GM12878 (cell line): Measurements from ENCODE around the gene SVOP. TPM values are rescaled to one million over a fixed set of nuclear protein-coding genes. Genes with fewer than 3 reads are reported as not detected.

Experiments
- ATAC-seq: fragments of 200-7000 bp; cut with Tn5 transposase; 3 replicates; pipeline ENCODE4 v1.9.1; 2020; ENCODE audit warnings: mild to moderate bottlenecking, moderate library complexity
- BruUV-seq: library from RNA; stranded (reverse); fragments of 400-500 nt; replicated peaks from 2 replicates; lab custom pipeline; 2021; lab: Mats Ljungman, UMichigan
- CTCF ChIA-PET: fragments of 300-600 bp; sonication (Branson Sonifier 250); formaldehyde crosslinking; extraction: SDS; loops from one replicate; lab custom pipeline; 2021; ENCODE audit warnings: inconsistent platforms; lab: Yijun Ruan, JAX
- POLR2A ChIA-PET: fragments of 350-600 bp; formaldehyde crosslinking; extraction: SDS; loops from one replicate; lab custom pipeline; 2021; ENCODE audit warnings: inconsistent platforms; lab: Charles Lee
- RAD21 ChIA-PET: fragments of 300-600 bp; sonication (Branson Sonifier 250); formaldehyde crosslinking; loops from one replicate; lab custom pipeline; 2023; ENCODE audit warnings: antibody characterized with exemption; ENCODE audit not compliant: unreplicated experiment; lab: Charles Lee
- SMC1A ChIA-PET: fragments of 300-600 bp; sonication (Branson Sonifier 250); formaldehyde crosslinking; loops from one replicate; lab custom pipeline; 2023; ENCODE audit not compliant: unreplicated experiment, uncharacterized antibody; lab: Charles Lee
- DNase-seq: peaks from one replicate; pipeline ENCODE4 v3.0.0-alpha.2; 2011; ENCODE audit warnings: low read depth, low spot score
- FAIRE-seq: peaks from 3 replicates; lab custom pipeline; 2011; peaks lifted over from hg19 to GRCh38; lab: Jason Lieb, UNC
- H2AFZ ChIP-seq: 2 replicates; pipeline ENCODE4 v1.6.0; 2011; ENCODE audit warnings: low read depth, low read length, control low read depth; ENCODE audit not compliant: control insufficient read depth
- H3K27ac ChIP-seq: 2 replicates; pipeline ENCODE4 v1.5.1; 2011; ENCODE audit warnings: control low read depth; ENCODE audit not compliant: control insufficient read depth, insufficient read depth
- H3K27me3 ChIP-seq, 2 experiments: replicated peaks in 1 of 2; 2 replicates each; pipeline versions ENCODE4 v1.6.0 to v1.6.1; 2011; ENCODE audit warnings: low read length in 1 of 2; ENCODE audit not compliant: control insufficient read depth in 2 of 2, insufficient read depth in 2 of 2
- H3K36me3 ChIP-seq, 2 experiments: 2 replicates each; pipeline ENCODE4 v1.5.1; 2011; ENCODE audit warnings: low read length in 1 of 2; ENCODE audit not compliant: control insufficient read depth in 2 of 2, insufficient read depth in 2 of 2
- H3K4me1 ChIP-seq: 2 replicates; pipeline ENCODE4 v1.6.1; 2011; ENCODE audit warnings: mild to moderate bottlenecking, low read length, moderate library complexity, mixed read lengths; ENCODE audit not compliant: control insufficient read depth, insufficient read depth
- H3K4me2 ChIP-seq: 2 replicates; pipeline ENCODE4 v1.6.0; 2011; ENCODE audit warnings: control low read depth; ENCODE audit not compliant: control insufficient read depth, insufficient read depth
- H3K4me3 ChIP-seq: fragments of 200-600 bp; sonication (generic); 2 replicates; pipeline ENCODE4 v1.5.1; 2016
- H3K79me2 ChIP-seq: 2 replicates; pipeline ENCODE4 v1.6.0; 2011; ENCODE audit warnings: low read length; ENCODE audit not compliant: control insufficient read depth, insufficient read depth
- H3K9ac ChIP-seq: 2 replicates; pipeline ENCODE4 v1.8.0; 2011; ENCODE audit warnings: low read length, control low read depth, mixed read lengths; ENCODE audit not compliant: control insufficient read depth, insufficient read depth
- H3K9me3 ChIP-seq: replicated peaks from 3 replicates; pipeline ENCODE4 v1.5.1; 2011; ENCODE audit warnings: mild to moderate bottlenecking, low read length; ENCODE audit not compliant: control insufficient read depth, insufficient read depth
- H4K20me1 ChIP-seq: 2 replicates; pipeline ENCODE4 v1.6.0; 2011; ENCODE audit not compliant: control insufficient read depth, insufficient read depth
- BMI1 ChIP-seq: fragments of 450-650 bp; IDR thresholded peaks from 2 replicates; pipeline ENCODE4 v1.6.1; 2016; ENCODE audit warnings: mild to moderate bottlenecking, moderate library complexity, borderline replicate concordance
- CBX5 ChIP-seq: sonication (generic); IDR thresholded peaks from 2 replicates; pipeline ENCODE4 v1.6.1; 2016; ENCODE audit warnings: low read depth, moderate library complexity, mild to moderate bottlenecking, inconsistent platforms
- DPF2 ChIP-seq: fragments of 450-650 bp; IDR thresholded peaks from 2 replicates; pipeline ENCODE4 v1.6.1; 2017; ENCODE audit warnings: mild to moderate bottlenecking
- MTA3 ChIP-seq: IDR thresholded peaks from 2 replicates; pipeline ENCODE4 v1.6.1; 2012; ENCODE audit warnings: low read length, inconsistent platforms, borderline replicate concordance
- NFXL1 ChIP-seq: fragments of 450-650 bp; IDR thresholded peaks from 2 replicates; pipeline ENCODE4 v1.6.1; 2017; ENCODE audit warnings: antibody characterized with exemption, mild to moderate bottlenecking, borderline replicate concordance
- RAD51 ChIP-seq: fragments of 450-650 bp; IDR thresholded peaks from 2 replicates; pipeline ENCODE4 v1.6.1; 2016; ENCODE audit warnings: moderate library complexity, mild to moderate bottlenecking, inconsistent platforms
- SMAD5 ChIP-seq: IDR thresholded peaks from 2 replicates; pipeline ENCODE4 v1.6.1; 2016; ENCODE audit warnings: antibody characterized with exemption, low read depth
- SMARCA5 ChIP-seq: fragments of 450-650 bp; IDR thresholded peaks from 2 replicates; pipeline ENCODE4 v1.6.1; 2017; ENCODE audit warnings: mild to moderate bottlenecking
- SREBF2 ChIP-seq: IDR thresholded peaks from 2 replicates; pipeline ENCODE4 v1.6.1; 2012; ENCODE audit warnings: mild to moderate bottlenecking, low read length
- STAT3 ChIP-seq: IDR thresholded peaks from 2 replicates; pipeline ENCODE4 v1.6.1; 2011; ENCODE audit warnings: low read depth, low read length, improper control_type of control experiment
- SUZ12 ChIP-seq: fragments of 200-600 bp; sonication (generic); IDR thresholded peaks from one replicate; pipeline ENCODE4 v1.6.1; 2018; ENCODE audit warnings: antibody characterized with exemption, mild to moderate bottlenecking; ENCODE audit not compliant: unreplicated experiment
- TCF3 ChIP-seq: IDR thresholded peaks from 2 replicates; pipeline ENCODE4 v1.6.1; 2012; ENCODE audit warnings: low read depth, mild to moderate bottlenecking, low read length, borderline replicate concordance; ENCODE audit not compliant: insufficient read depth
- ZNF24 ChIP-seq: fragments of 450-650 bp; IDR thresholded peaks from 2 replicates; pipeline ENCODE4 v1.6.1; 2017; ENCODE audit warnings: antibody characterized with exemption, mild to moderate bottlenecking
- WGBS: methylation state at CpG from one replicate; pipeline ENCODE4 v1.1.6; 2016; ENCODE audit warnings: low lambda C conversion rate; ENCODE audit not compliant: insufficient replicate concordance, insufficient coverage; ENCODE audit errors: missing lambda C conversion rate; 5-methylcytosine and 5-hydroxymethylcytosine counted together
- in situ Hi-C: fragments of 300-500 bp; cut with MboI; formaldehyde crosslinking; loops from 9 replicates; pipeline ENCODE4 v1.14.3; 2018; ENCODE audit warnings: mixed read lengths
- intact Hi-C: fragments of 100-400 bp; cut with micrococcal nuclease; formaldehyde crosslinking; loops from one replicate; pipeline ENCODE4 v1.14.2; 2022; ENCODE audit not compliant: unreplicated experiment
- polyA plus RNA-seq, 11 experiments: library from polyadenylated mRNA; depleted of rRNA in 4 of 11; unstranded in 6 of 11; stranded (reverse) in 5 of 11; fragments of >200 nt; fragmentation: Nextera tagmentation in 4 of 11; fragmentation: Illumina TruSeq in 1 of 11; extraction: Ambion mirVana in 4 of 11; extraction: Trizol in 1 of 11; gene quantifications; 1 replicate in 1 of 11; 2 replicates in 10 of 11; pipeline versions ENCODE4 v1.2.1 to v1.2.3, GENCODE V29; 2011 to 2016; ENCODE audit warnings: inconsistent platforms in 2 of 11, missing spikeins in 2 of 11, low read depth in 1 of 11
- total RNA-seq, 4 experiments: library from RNA; depleted of rRNA in 3 of 4; stranded (reverse); fragments of >200 nt in 3 of 4; fragmentation: Illumina TruSeq in 1 of 4; extraction: Trizol in 1 of 4; gene quantifications; 2 replicates each; pipeline versions ENCODE4 v1.2.1 to v1.2.3, GENCODE V29; 2013 to 2021
- TF ChIP-seq, protein P1 (sequence below): IDR thresholded peaks from 2 replicates; pipeline ENCODE4 v1.6.1; 2011; ENCODE audit warnings: borderline replicate concordance, low read depth, mild to moderate bottlenecking, moderate library complexity, low read length; ENCODE audit not compliant: insufficient read depth, poor library complexity, severe bottlenecking
- TF ChIP-seq, protein P2 (sequence below): IDR thresholded peaks from 2 replicates; pipeline ENCODE4 v1.6.1; 2011; ENCODE audit warnings: borderline replicate concordance, low read depth, mild to moderate bottlenecking, moderate library complexity, mixed read lengths, low read length; ENCODE audit not compliant: insufficient read depth; ENCODE audit errors: extremely low read length
- TF ChIP-seq, protein P3 (sequence below): fragments of 450-650 bp; IDR thresholded peaks from 2 replicates; pipeline ENCODE4 v1.6.1; 2014; ENCODE audit warnings: mild to moderate bottlenecking

The SVOP gene
- total and polyA plus RNA-seq, 10 of the 15 experiments (the other 5 are each of a cell fraction or from before 2014, with no cell fraction given): under 0.01 TPM; not detected in 9

DNA sequence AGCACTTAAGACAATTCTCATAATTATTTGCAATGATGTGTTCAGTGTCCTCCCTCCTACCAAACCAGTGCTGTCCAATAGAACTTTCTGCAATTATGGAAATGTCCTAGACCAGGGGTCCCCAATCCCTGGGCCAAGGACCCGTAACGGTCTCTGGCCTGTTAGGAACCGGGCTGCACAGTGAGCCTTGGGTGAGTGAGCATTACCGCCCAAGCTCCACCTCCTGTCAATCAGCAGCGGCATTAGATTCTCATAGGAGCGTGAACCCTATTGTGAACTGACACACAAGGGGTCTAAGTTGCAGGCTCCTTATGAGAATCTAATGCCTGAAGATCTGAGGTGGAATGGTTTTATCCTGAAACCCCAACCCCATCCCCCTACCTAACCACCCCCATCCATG, 3.9 kb downstream of the SVOP start (continued):
- TF ChIP-seq, protein P1, sequence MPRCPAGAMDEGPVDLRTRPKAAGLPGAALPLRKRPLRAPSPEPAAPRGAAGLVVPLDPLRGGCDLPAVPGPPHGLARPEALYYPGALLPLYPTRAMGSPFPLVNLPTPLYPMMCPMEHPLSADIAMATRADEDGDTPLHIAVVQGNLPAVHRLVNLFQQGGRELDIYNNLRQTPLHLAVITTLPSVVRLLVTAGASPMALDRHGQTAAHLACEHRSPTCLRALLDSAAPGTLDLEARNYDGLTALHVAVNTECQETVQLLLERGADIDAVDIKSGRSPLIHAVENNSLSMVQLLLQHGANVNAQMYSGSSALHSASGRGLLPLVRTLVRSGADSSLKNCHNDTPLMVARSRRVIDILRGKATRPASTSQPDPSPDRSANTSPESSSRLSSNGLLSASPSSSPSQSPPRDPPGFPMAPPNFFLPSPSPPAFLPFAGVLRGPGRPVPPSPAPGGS: no peak
- TF ChIP-seq SREBF2: no peak

- 40% methylated on average over 8 of the region's 8 CpGs for WGBS
- intact Hi-C loops: no loop called here
These were observed 4.9 kb downstream of the SVOP start for GRCh38 chr12:109016016-109016415.

More at GRCh38 chr12:109016016-109016415, 4.9 kb downstream of the SVOP start:
- Histone ChIP-seq H3K9me3 (no peaks in the 10 kb centered on the region), H3K4me1 (no peaks in the 10 kb centered on the region), H3K9ac (no peak overlapping the region), H3K27me3 (no peaks in the 10 kb centered on the region; a peak in 1 of 4 replicates), H4K20me1 (no peaks in the 10 kb centered on the region), H3K27ac (no peak overlapping the region), H2AFZ (no peak overlapping the region), H3K79me2 (no peaks in the 10 kb centered on the region), H3K4me2 (no peak overlapping the region), H3K36me3 (no peaks in the 10 kb centered on the region), H3K4me3 (no peak overlapping the region)
- ChIA-PET RAD21 (no interaction called here), SMC1A (no interaction called here), CTCF (no interaction called here), POLR2A (no interaction called here)
- no TSS peak for BruUV-seq
- TF ChIP-seq CBX5: no peak
- no peak for TF ChIP-seq SMAD5
- no peak for TF ChIP-seq BMI1
- TF ChIP-seq, protein P2, sequence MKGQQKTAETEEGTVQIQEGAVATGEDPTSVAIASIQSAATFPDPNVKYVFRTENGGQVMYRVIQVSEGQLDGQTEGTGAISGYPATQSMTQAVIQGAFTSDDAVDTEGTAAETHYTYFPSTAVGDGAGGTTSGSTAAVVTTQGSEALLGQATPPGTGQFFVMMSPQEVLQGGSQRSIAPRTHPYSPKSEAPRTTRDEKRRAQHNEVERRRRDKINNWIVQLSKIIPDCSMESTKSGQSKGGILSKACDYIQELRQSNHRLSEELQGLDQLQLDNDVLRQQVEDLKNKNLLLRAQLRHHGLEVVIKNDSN: no peak
- TF ChIP-seq ZNF24: no peak
- no peak for TF ChIP-seq MTA3
- TF ChIP-seq TCF3: no peak
- no peak for TF ChIP-seq STAT3
- TF ChIP-seq SUZ12: no peak
- TF ChIP-seq DPF2: no peak
- TF ChIP-seq, protein P3, sequence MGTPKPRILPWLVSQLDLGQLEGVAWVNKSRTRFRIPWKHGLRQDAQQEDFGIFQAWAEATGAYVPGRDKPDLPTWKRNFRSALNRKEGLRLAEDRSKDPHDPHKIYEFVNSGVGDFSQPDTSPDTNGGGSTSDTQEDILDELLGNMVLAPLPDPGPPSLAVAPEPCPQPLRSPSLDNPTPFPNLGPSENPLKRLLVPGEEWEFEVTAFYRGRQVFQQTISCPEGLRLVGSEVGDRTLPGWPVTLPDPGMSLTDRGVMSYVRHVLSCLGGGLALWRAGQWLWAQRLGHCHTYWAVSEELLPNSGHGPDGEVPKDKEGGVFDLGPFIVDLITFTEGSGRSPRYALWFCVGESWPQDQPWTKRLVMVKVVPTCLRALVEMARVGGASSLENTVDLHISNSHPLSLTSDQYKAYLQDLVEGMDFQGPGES: no peak
- TF ChIP-seq RAD51: no peak
- no peak for TF ChIP-seq NFXL1
- TF ChIP-seq SMARCA5: no peak
- in situ Hi-C loops: no loop called here
- FAIRE-seq (no peak), ATAC-seq (no peak), DNase-seq (no peak)
